ENCODE results near the gene DUSP7. TPM values are rescaled to one million over a fixed set of nuclear protein-coding genes. Genes with fewer than 3 reads are reported as not detected.

DUSP7 gene
- total RNA-seq, 1 donor from 2014 or later: 21.7 TPM

GRCh38 chr3:52090131-52090932 is 34.0 kb upstream of the DUSP7 start:
- Mint-ChIP-seq H3K36me3 (ENCODE audit: low read depth, unreplicated experiment) (no peaks in the 10 kb centered on the region), H3K9me3 (ENCODE audit: unreplicated experiment) (no peaks in the 10 kb centered on the region), H3K27ac (ENCODE audit: unreplicated experiment) (no peak overlapping the region), H3K4me3 (ENCODE audit: unreplicated experiment) (no peak overlapping the region), H3K4me1 (ENCODE audit: unreplicated experiment) (peaks cover 17% of the 10 kb centered on the region), H3K27me3 (ENCODE audit: unreplicated experiment) (peaks cover 11% of the 10 kb centered on the region)
- no peak for TF ChIP-seq CTCF (IDR thresholded peaks at IDR 0.05; ENCODE audit: unreplicated experiment)
- DNase-seq (ENCODE audit: low spot score): no peak

- Mint-ChIP-seq H3K4me1 (ENCODE audit: unreplicated experiment) (peaks cover 17% of the 10 kb centered on the region), H3K27ac (ENCODE audit: unreplicated experiment) (no peak overlapping the region), H3K36me3 (ENCODE audit: low read depth, unreplicated experiment) (no peaks in the 10 kb centered on the region), H3K4me3 (ENCODE audit: unreplicated experiment) (no peak overlapping the region), H3K27me3 (ENCODE audit: unreplicated experiment) (peaks cover 9% of the 10 kb centered on the region), H3K9me3 (ENCODE audit: unreplicated experiment) (no peaks in the 10 kb centered on the region)
- DNase-seq (ENCODE audit: low spot score): no peak
- TF ChIP-seq CTCF (IDR thresholded peaks at IDR 0.05; ENCODE audit: unreplicated experiment): no peak
These were observed 33.3 kb upstream of the DUSP7 start for GRCh38 chr3:52089691-52090090.

- H3K9me3 Mint-ChIP-seq (ENCODE audit: unreplicated experiment): no peaks in the 10 kb centered on the region
- peaks cover 17% of the 10 kb centered on the region for H3K4me1 Mint-ChIP-seq (ENCODE audit: unreplicated experiment)
- peaks cover 9% of the 10 kb centered on the region for H3K27me3 Mint-ChIP-seq (ENCODE audit: unreplicated experiment)
- no peak for DNase-seq (ENCODE audit: low spot score)
- no peaks in the 10 kb centered on the region for H3K36me3 Mint-ChIP-seq (ENCODE audit: low read depth, unreplicated experiment)
- H3K27ac Mint-ChIP-seq (ENCODE audit: unreplicated experiment): no peak overlapping the region
- no peak overlapping the region for H3K4me3 Mint-ChIP-seq (ENCODE audit: unreplicated experiment)
- no peak for TF ChIP-seq CTCF (IDR thresholded peaks at IDR 0.05; ENCODE audit: unreplicated experiment)
These were observed 32.3 kb upstream of the DUSP7 start for GRCh38 chr3:52088445-52089367.

GRCh38 chr3:52087731-52088130 is 31.4 kb upstream of the DUSP7 start:
- H3K27ac Mint-ChIP-seq (ENCODE audit: unreplicated experiment): peak overlapping the region; percentile 64
- H3K4me3 Mint-ChIP-seq (ENCODE audit: unreplicated experiment): no peak overlapping the region
- H3K4me1 Mint-ChIP-seq (ENCODE audit: unreplicated experiment): peaks cover 17% of the 10 kb centered on the region
- DNase-seq (ENCODE audit: low spot score): no peak
- H3K27me3 Mint-ChIP-seq (ENCODE audit: unreplicated experiment): peaks cover 9% of the 10 kb centered on the region
- no peak for TF ChIP-seq CTCF (IDR thresholded peaks at IDR 0.05; ENCODE audit: unreplicated experiment)
- H3K9me3 Mint-ChIP-seq (ENCODE audit: unreplicated experiment): no peaks in the 10 kb centered on the region
- no peaks in the 10 kb centered on the region for H3K36me3 Mint-ChIP-seq (ENCODE audit: low read depth, unreplicated experiment)

Data from endothelial cell (in vitro differentiated cells).